GM04504 (cell line): ENCODE results near the gene LTA.

Source experiments
- DNase-seq: peaks from one replicate; pipeline ENCODE4 v3.0.0-alpha.2; 2012; ENCODE audit warnings: low read depth

The LTA gene

GRCh38 chr6:31572041-31572911, at the start of gene LTA:
Gene LTA (plus strand): TSS chr6:31572289. CDS start chr6:31572743, 454 bp downstream.
- no peak for DNase-seq

- no peak for DNase-seq
Measured at GRCh38 chr6:31525553-31525931, 46.5 kb upstream of the LTA start.

GRCh38 chr6:31525932-31526591, 46.0 kb upstream of the LTA start:
- no peak for DNase-seq

GRCh38 chr6:31528307-31528777, 43.7 kb upstream of the LTA start:
- no peak for DNase-seq

GRCh38 chr6:31528821-31529328, 43.2 kb upstream of the LTA start, which contains the start of gene MCCD1:
Gene MCCD1 (plus strand): TSS chr6:31528962. CDS start chr6:31529015, 53 bp downstream.
- DNase-seq: no peak

- no peak for DNase-seq
Measured at GRCh38 chr6:31529329-31530150, 42.5 kb upstream of the LTA start.

- no peak for DNase-seq
Measured at GRCh38 chr6:31530659-31531058, 41.4 kb upstream of the LTA start.

- DNase-seq: no peak
Measured at GRCh38 chr6:31531162-31531561, 40.9 kb upstream of the LTA start.

- no peak for DNase-seq
Measured at GRCh38 chr6:31531771-31532643, 40.1 kb upstream of the LTA start.

- DNase-seq: no peak
Measured at GRCh38 chr6:31532644-31533454, 39.2 kb upstream of the LTA start.

GRCh38 chr6:31533455-31533841, 38.6 kb upstream of the LTA start:
- no peak for DNase-seq

- no peak for DNase-seq
Measured at GRCh38 chr6:31534011-31534410, 38.1 kb upstream of the LTA start.

- no peak for DNase-seq
Measured at GRCh38 chr6:31534521-31535040, 37.5 kb upstream of the LTA start.

- no peak for DNase-seq
Measured at GRCh38 chr6:31535538-31536324, 36.4 kb upstream of the LTA start.

- no peak for DNase-seq
Measured at GRCh38 chr6:31538805-31539400, 33.2 kb upstream of the LTA start.

GRCh38 chr6:31540640-31541039, 31.4 kb upstream of the LTA start:
- no peak for DNase-seq

- no peak for DNase-seq
Measured at GRCh38 chr6:31541059-31541657, 30.9 kb upstream of the LTA start.
